ENCODE data around the gene MBNL3.

- TF ChIP-seq POLR2A (IDR thresholded peaks at IDR 0.05; ENCODE audit: low read length) = no peak
- no peak for TF ChIP-seq GATA1 (IDR thresholded peaks at IDR 0.05; ENCODE audit: low read depth, low read length)
Observed at GRCh38 chrX:132474544-132475248, 14.1 kb downstream of the MBNL3 start.
